A673 (cell line): ENCODE data around the gene GPX3. TPM values are rescaled to one million over a fixed set of nuclear protein-coding genes. Genes with fewer than 3 reads are reported as not detected.

Experiments
- BruUV-seq: library from RNA; stranded (reverse); fragments of 400-500 nt; replicated peaks from 2 replicates; lab custom pipeline; 2021; lab: Mats Ljungman, UMichigan
- CTCF ChIA-PET: fragments of 300-600 bp; sonication (Branson Sonifier 250); formaldehyde crosslinking; loops from one replicate; lab custom pipeline; 2022; ENCODE audit warnings: antibody characterized with exemption; lab: Charles Lee
- POLR2A ChIA-PET: fragments of 300-600 bp; sonication (Branson Sonifier 250); formaldehyde crosslinking; loops from one replicate; lab custom pipeline; 2022; ENCODE audit warnings: antibody characterized with exemption; ENCODE audit not compliant: low non-redundant PET; lab: Charles Lee
- DNase-seq: peaks from one replicate; pipeline ENCODE4 v3.0.0-alpha.2; 2015; ENCODE audit warnings: low spot score
- H3K27ac ChIP-seq: fragments of 200-600 bp; sonication (generic); 2 replicates; pipeline ENCODE4 v1.5.1; 2016; ENCODE audit warnings: mixed run types, low read depth, mild to moderate bottlenecking, mixed read lengths, antibody characterized with exemption, low read length; ENCODE audit not compliant: poor library complexity, severe bottlenecking
- H3K27me3 ChIP-seq: fragments of 200-600 bp; sonication (generic); replicated peaks from 2 replicates; pipeline ENCODE4 v1.6.1; 2017; ENCODE audit warnings: mixed run types, low read depth, mild to moderate bottlenecking, mixed read lengths, antibody characterized with exemption, low read length; ENCODE audit not compliant: insufficient read depth, poor library complexity
- H3K36me3 ChIP-seq: fragments of 200-600 bp; sonication (generic); 2 replicates; pipeline ENCODE4 v1.6.1; 2016; ENCODE audit warnings: mixed run types, mild to moderate bottlenecking, mixed read lengths, antibody characterized with exemption, low read length; ENCODE audit not compliant: insufficient read depth, poor library complexity, severe bottlenecking
- H3K4me1 ChIP-seq: fragments of 200-600 bp; sonication (generic); 2 replicates; pipeline ENCODE4 v1.6.1; 2017; ENCODE audit warnings: mixed run types, mild to moderate bottlenecking, mixed read lengths, antibody characterized with exemption, low read length; ENCODE audit not compliant: insufficient read depth, poor library complexity, severe bottlenecking
- H3K4me3 ChIP-seq: fragments of 200-600 bp; sonication (generic); 2 replicates; pipeline ENCODE4 v1.5.1; 2016; ENCODE audit warnings: low read depth, mixed run types, mild to moderate bottlenecking, mixed read lengths, low read length; ENCODE audit not compliant: poor library complexity, severe bottlenecking
- H3K9me3 ChIP-seq: fragments of 200-600 bp; sonication (generic); 2 replicates; pipeline ENCODE4 v1.6.1; 2016; ENCODE audit warnings: mixed run types, low read depth, mild to moderate bottlenecking, mixed read lengths, antibody characterized with exemption, low read length; ENCODE audit not compliant: poor library complexity, severe bottlenecking
- CTCF ChIP-seq: fragments of 300-800, 200-600 bp; sonication (generic); conservative IDR thresholded peaks from 2 replicates; pipeline ENCODE4 v1.5.1; 2017; ENCODE audit warnings: low read depth, mild to moderate bottlenecking, antibody characterized with exemption, low read length, moderate library complexity, mixed read lengths
- EZH2 ChIP-seq: fragments of 200-600 bp; sonication (generic); IDR thresholded peaks from 2 replicates; pipeline ENCODE4 v1.6.1; 2017; ENCODE audit warnings: borderline replicate concordance, low read depth, mild to moderate bottlenecking, mixed read lengths, antibody characterized with exemption, low read length; ENCODE audit not compliant: poor library complexity, severe bottlenecking
- intact Hi-C: fragments of 100-400 bp; cut with micrococcal nuclease; formaldehyde crosslinking; loops from one replicate; pipeline ENCODE4 v1.10.0; 2022; ENCODE audit not compliant: unreplicated experiment
- total RNA-seq: library from RNA; stranded (reverse); gene quantifications from 2 replicates; pipeline ENCODE4 v1.2.3, GENCODE V29; 2021

The GPX3 gene
- total RNA-seq, 1 experiment from 2014 or later = 0.19 TPM

DNA sequence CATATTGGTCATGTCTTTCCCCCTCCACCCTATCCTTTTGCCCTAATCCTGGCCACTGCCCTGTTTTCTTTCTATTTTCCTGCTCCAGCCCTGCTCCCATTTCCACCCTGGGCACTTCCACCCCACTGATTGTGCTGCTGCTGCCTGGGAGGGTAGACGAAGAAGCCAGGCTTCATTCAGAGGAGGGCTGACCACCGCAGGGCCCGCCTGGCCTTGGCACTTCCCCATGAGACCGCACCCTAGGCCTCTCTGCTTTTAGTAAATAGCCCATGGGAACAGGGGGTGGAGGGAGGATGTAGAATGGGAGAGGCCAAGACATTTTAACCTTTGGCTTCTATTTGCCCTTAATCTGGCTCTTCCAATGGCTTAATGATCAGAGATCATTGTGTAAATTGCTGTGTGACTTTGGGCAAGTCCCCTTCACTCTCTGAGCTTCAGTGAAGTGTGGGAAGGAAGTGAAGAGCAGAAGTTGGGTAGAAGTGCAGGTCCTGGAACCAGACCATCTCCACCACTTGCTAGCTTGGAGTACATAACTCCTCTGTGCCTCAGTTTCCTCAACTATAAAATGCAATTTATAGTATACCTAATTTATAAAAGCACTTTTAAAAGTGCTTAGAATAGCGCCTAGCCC lies 13.6 kb upstream of the GPX3 start:
- Histone ChIP-seq H3K36me3 (no peaks in the 10 kb centered on the region), H3K27ac (no peak overlapping the region), H3K4me1 (no peaks in the 10 kb centered on the region), H3K4me3 (no peak overlapping the region), H3K27me3 (no peaks in the 10 kb centered on the region), H3K9me3 (no peaks in the 10 kb centered on the region)
- intact Hi-C loops = loop anchor here (10.0 kb wide), 1 partner anchor 238 kb away; no protein-coding TSS in a partner anchor
- ChIA-PET POLR2A (no interaction called here), CTCF (no interaction called here)
- DNase-seq = no peak
- BruUV-seq = no TSS peak
- TF ChIP-seq EZH2 (no peak), CTCF (no peak)

DNA sequence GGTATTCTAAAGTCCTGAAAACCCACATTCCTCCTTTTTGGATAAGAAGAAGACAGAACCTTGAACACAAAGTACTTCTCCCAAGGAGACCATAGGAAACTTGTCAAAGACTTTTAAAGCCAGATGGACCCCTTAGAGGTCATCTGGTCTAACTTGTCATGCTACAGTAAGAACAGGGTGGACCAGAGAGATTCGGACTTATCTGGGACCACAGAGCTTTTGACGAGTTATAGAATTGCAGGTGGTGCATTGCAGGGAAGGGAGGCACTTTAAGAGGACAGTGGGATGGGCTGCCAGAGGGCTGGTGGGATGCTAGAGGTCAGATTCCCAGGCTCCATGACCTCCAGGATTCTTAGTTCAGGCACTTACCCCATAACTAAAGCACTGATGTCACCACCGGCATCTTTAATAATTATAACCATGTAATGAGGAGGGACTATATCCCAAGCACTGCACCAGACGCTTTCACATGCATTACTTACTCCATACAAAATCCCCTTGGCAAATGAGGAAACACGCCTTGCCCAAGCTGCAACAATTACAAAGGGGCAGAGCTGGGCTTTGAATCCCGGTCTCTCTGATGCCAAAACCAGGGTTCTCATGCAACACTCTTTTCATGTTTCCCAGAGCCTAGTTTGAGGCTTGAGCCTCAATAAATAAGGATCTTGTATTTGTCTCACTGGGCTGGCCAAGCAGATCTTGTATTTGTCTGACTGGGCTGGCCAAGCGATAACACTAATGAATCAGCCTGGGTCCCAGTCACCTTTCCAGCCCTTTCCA lies 12.8 kb upstream of the GPX3 start:
- intact Hi-C loops = loop anchor here (10.0 kb wide), 1 partner anchor 237 kb away; no protein-coding TSS in a partner anchor
- H3K36me3 ChIP-seq = no peaks in the 10 kb centered on the region
- no peak overlapping the region for H3K4me3 ChIP-seq
- H3K27me3 ChIP-seq = no peaks in the 10 kb centered on the region
- CTCF ChIA-PET = no interaction called here
- POLR2A ChIA-PET = no interaction called here
- BruUV-seq = no TSS peak
- no peak overlapping the region for H3K27ac ChIP-seq
- no peaks in the 10 kb centered on the region for H3K9me3 ChIP-seq
- TF ChIP-seq EZH2 (no peak), CTCF (no peak)
- no peak for DNase-seq
- H3K4me1 ChIP-seq = no peaks in the 10 kb centered on the region

- no peaks in the 10 kb centered on the region for H3K4me1 ChIP-seq
- intact Hi-C loops = loop anchor here (10.0 kb wide), 1 partner anchor 237 kb away; no protein-coding TSS in a partner anchor
- BruUV-seq = no TSS peak
- H3K27ac ChIP-seq = no peak overlapping the region
- no peak for DNase-seq
- H3K36me3 ChIP-seq = no peaks in the 10 kb centered on the region
- H3K9me3 ChIP-seq = no peaks in the 10 kb centered on the region
- H3K27me3 ChIP-seq = no peaks in the 10 kb centered on the region
- ChIA-PET CTCF (no interaction called here), POLR2A (no interaction called here)
- no peak overlapping the region for H3K4me3 ChIP-seq
- TF ChIP-seq CTCF (no peak), EZH2 (no peak)
Observed at GRCh38 chr5:151008210-151008491, 12.2 kb upstream of the GPX3 start.
